HG03139 (cell line): ENCODE results near the gene MAP4K2.

ENCODE experiments used
- ATAC-seq: cut with Tn5 transposase; IDR thresholded peaks from one replicate; pipeline ENCODE4 v1.9.1; 2021; ENCODE audit not compliant: unreplicated experiment

Gene MAP4K2

DNA sequence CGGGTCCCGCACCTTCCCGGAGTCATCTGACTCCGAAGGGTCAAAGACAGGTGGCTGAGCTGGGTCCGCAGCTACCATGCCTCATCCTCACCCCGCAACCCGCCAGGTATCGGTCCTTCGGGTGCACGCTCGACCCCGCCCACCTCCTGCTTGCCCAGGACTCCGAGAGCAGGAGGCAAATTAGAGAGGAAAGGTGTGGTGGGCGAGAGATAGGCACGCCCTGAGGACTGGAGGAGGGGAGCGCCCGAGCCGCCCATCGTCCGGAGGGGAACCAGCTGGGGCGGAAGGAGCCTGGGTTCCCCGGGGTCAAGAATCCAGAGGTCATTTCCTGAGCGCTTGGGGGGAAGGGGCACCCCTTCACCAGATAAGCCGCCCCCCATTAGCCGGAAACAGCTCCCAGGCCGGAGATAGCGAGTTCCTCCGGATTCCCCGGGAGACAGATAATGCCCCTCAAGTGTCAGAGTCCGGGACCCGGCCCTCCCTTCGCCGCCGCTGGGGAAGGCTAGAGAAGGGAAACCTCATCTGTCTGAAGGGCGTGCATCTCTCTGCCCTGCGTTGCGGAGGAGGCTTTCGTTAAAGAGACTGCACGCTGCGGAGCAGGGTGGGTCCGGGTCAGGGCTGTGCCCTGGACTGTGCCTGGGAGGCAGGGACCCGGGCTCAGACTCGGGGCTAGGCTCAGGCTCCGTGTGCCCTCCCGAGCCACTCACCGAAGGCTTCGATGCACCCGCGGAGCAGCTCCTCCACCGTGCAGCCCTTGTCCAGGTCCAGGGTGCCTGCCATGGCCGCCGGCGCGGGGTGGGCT lies 60.7 kb downstream of the MAP4K2 start:
- no peak for ATAC-seq

DNA sequence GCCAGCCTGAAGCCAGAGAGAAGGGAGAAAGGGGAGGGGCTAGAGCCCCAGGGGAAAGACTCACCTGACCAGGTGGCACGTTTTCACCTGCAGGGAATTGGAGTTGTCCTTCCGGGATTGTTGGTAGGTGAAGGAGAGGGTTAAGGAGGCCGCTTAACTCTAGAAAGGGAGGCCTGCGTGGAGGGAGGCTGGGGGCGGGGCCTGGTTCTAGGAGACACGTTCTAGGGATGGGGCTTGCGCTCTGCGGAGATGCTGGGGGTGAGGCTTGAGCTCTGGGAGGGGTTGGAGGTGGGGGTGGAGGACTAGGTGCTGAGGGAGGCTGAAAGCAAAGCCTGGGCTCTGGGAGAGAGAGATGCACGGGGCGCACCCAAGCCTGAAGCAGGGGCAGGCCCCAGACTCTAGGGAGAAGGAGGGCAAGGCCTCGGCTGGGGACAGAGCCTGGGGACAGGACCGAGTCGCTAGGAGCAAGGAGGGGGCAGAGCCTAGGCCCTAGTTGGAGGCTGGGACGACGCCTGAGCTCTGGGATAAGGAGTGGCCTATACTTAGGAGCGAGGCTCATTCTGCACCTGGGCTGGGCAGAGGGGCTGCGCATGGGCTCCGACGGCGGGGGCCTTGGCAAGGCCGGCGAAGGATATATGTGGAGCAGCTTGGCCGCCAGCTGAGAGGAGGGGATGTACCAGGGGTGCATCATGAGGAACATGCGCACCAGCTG lies 61.5 kb downstream of the MAP4K2 start:
- ATAC-seq, result no peak

DNA sequence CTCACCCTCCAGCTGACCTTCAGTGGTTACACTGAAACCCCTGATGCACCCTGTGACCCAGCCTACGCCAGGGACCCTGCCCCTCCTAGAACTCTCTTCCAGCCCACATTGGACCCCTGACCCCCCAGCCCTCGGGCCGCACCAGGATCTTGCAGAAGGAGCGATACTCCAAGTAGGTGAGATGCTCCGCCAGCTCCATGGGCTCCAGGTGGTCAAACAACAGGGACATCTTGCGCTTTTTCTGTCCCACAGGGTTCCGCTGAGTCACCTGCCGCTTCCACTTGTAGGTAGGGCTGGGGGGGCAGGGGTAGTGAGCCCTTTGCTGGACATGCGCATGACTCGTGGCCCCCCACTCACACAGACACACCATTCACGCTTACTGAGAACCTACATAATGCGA lies 63.1 kb downstream of the MAP4K2 start:
- ATAC-seq, result no peak

DNA sequence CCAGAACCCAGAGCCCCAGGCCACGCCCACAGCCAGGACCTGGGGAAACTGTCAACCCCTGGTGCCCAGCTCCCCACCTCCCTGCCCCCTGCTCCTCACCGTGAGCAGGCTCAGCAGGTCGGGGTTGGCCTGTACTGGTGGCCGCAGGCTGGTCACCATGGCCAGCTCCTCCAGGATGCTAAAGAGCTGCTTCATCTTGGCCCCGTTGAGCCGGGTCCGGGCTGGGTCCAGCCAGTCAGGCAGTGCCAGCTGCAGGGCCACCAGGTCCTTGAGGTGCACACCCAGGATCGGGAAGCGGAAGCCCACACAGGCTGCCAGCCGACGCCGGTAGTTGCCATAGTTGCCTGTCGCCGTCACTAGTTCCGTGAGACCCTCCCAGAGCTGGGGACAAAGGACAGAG lies 66.4 kb downstream of the MAP4K2 start:
- no peak for ATAC-seq

DNA sequence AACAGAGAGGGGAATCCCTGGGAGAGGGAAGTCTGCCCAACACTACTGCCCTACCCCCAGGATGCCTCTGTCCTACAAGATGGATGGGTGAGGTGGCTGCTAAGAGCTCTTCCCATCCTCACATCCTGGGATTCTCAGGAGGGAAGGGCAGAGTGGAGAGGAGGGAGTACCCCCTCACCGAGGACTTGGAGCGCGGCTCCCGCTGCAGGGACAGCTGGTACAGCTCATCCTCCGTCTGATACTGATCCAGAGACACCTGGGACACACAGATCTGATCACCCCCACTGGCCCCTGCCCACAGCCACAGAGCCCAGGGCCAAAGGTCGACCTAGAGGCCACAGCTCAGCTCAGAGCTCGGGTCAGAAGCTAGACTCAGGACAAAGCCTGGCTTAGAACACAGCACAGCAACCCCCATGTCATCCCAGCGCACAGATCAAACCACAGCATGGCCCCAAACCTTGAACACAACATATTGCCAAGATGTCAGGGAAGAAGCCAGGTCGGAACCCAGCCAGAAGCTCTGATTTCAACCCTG lies 67.2 kb downstream of the MAP4K2 start:
- no peak for ATAC-seq
